WTC11 (cell line): ENCODE data around the gene KIF12. TPM values are rescaled to one million over a fixed set of nuclear protein-coding genes. Genes with fewer than 3 reads are reported as not detected.

Experiments used
- ATAC-seq: fragments of 200-7000 bp; cut with Tn5 transposase; 2 replicates; pipeline ENCODE4 v1.10.0; 2021; ENCODE audit warnings: mild to moderate bottlenecking, moderate library complexity
- CTCF ChIA-PET: fragments of 300-600 bp; sonication (Branson Sonifier 250); formaldehyde crosslinking; loops from one replicate; lab custom pipeline; 2021; ENCODE audit warnings: antibody characterized with exemption; lab: Charles Lee
- POLR2A ChIA-PET: fragments of 350-600 bp; sonication (Branson Sonifier 250); formaldehyde crosslinking; loops from one replicate; lab custom pipeline; 2021; ENCODE audit warnings: antibody characterized with exemption; lab: Charles Lee
- DNase-seq: peaks from one replicate; pipeline ENCODE4 v3.0.0; 2021; ENCODE audit warnings: low spot score
- H3K27ac Mint-ChIP-seq: 2 replicates; pipeline ENCODE4 v1.8.0; 2021; ENCODE audit warnings: mixed read lengths
- H3K27me3 Mint-ChIP-seq: 2 replicates; pipeline ENCODE4 v1.8.0; 2021; ENCODE audit warnings: low read depth, mild to moderate bottlenecking, moderate library complexity, mixed read lengths
- H3K36me3 Mint-ChIP-seq: 2 replicates; pipeline ENCODE4 v1.8.0; 2021; ENCODE audit warnings: mixed read lengths
- H3K4me1 Mint-ChIP-seq: 2 replicates; pipeline ENCODE4 v1.8.0; 2022; ENCODE audit warnings: mixed read lengths
- H3K4me3 Mint-ChIP-seq: 2 replicates; pipeline ENCODE4 v1.8.0; 2021; ENCODE audit warnings: mild to moderate bottlenecking, moderate library complexity, mixed read lengths
- H3K9me3 Mint-ChIP-seq: 2 replicates; pipeline ENCODE4 v1.8.0; 2021; ENCODE audit warnings: mixed read lengths
- ATF1 ChIP-seq: sonication (generic); formaldehyde crosslinking; IDR thresholded peaks from 2 replicates; pipeline ENCODE4 v1.8.1; 2023; ENCODE audit warnings: mild to moderate bottlenecking, moderate library complexity, missing genetic modification reagents
- CREB1 ChIP-seq: sonication (generic); formaldehyde crosslinking; IDR thresholded peaks from 2 replicates; pipeline ENCODE4 v1.8.0; 2023; ENCODE audit warnings: mild to moderate bottlenecking, missing genetic modification reagents
- ESRRA ChIP-seq: sonication (generic); formaldehyde crosslinking; IDR thresholded peaks from 2 replicates; pipeline ENCODE4 v1.8.1; 2022; ENCODE audit warnings: mild to moderate bottlenecking, missing genetic modification reagents, borderline replicate concordance
- FOXK1 ChIP-seq: sonication (generic); formaldehyde crosslinking; IDR thresholded peaks from 2 replicates; pipeline ENCODE4 v1.8.0; 2022; ENCODE audit warnings: mild to moderate bottlenecking, moderate library complexity, missing genetic modification reagents
- FOXP1 ChIP-seq: sonication (generic); formaldehyde crosslinking; IDR thresholded peaks from 2 replicates; pipeline ENCODE4 v1.8.0; 2022; ENCODE audit warnings: missing genetic modification reagents, mild to moderate bottlenecking, moderate library complexity, borderline replicate concordance
- GABPB1 ChIP-seq: sonication (generic); formaldehyde crosslinking; IDR thresholded peaks from 2 replicates; pipeline ENCODE4 v1.8.1; 2023; ENCODE audit warnings: mild to moderate bottlenecking, missing genetic modification reagents
- IRF2 ChIP-seq: sonication (generic); formaldehyde crosslinking; IDR thresholded peaks from 2 replicates; pipeline ENCODE4 v1.8.0; 2022; ENCODE audit warnings: low read depth, missing genetic modification reagents, borderline replicate concordance
- NFATC4 ChIP-seq: fragments of 250-450 bp; sonication (Bioruptor Pico); IDR thresholded peaks from 2 replicates; pipeline ENCODE4 v1.9.0; 2021; ENCODE audit warnings: mild to moderate bottlenecking
- ZNF423 ChIP-seq: fragments of 250-450 bp; sonication (Bioruptor Pico); IDR thresholded peaks from 2 replicates; pipeline ENCODE4 v2.1.2; 2022; ENCODE audit warnings: mild to moderate bottlenecking, moderate library complexity
- total RNA-seq: library from RNA; stranded (reverse); gene quantifications from 3 replicates; pipeline ENCODE4 v1.2.3, GENCODE V29; 2021
- TF ChIP-seq, protein P1 (sequence below): fragments of 250-450 bp; sonication (Bioruptor Pico); IDR thresholded peaks from 2 replicates; pipeline ENCODE4 v2.1.2; 2022; ENCODE audit warnings: mild to moderate bottlenecking, moderate library complexity
- TF ChIP-seq, protein P2 (sequence below): fragments of 250-450 bp; sonication (Bioruptor Pico); IDR thresholded peaks from 2 replicates; pipeline ENCODE4 v1.9.0; 2021; ENCODE audit warnings: moderate library complexity, mild to moderate bottlenecking, inconsistent platforms, borderline replicate concordance
- TF ChIP-seq, protein P3 (sequence below): sonication (generic); formaldehyde crosslinking; IDR thresholded peaks from 2 replicates; pipeline ENCODE4 v1.8.1; 2023; ENCODE audit warnings: mild to moderate bottlenecking, missing genetic modification reagents
- TF ChIP-seq, protein P4 (sequence below): sonication (generic); formaldehyde crosslinking; IDR thresholded peaks from 2 replicates; pipeline ENCODE4 v1.8.0; 2022; ENCODE audit warnings: missing genetic modification reagents
- TF ChIP-seq, protein P5 (sequence below): sonication (generic); formaldehyde crosslinking; IDR thresholded peaks from 2 replicates; pipeline ENCODE4 v1.8.1; 2022; ENCODE audit warnings: mild to moderate bottlenecking, missing genetic modification reagents, moderate library complexity, borderline replicate concordance
- TF ChIP-seq, protein P6 (sequence below): sonication (generic); formaldehyde crosslinking; IDR thresholded peaks from 2 replicates; pipeline ENCODE4 v1.8.1; 2023; ENCODE audit warnings: mild to moderate bottlenecking, missing genetic modification reagents, moderate library complexity
- TF ChIP-seq, protein P7 (sequence below): sonication (generic); formaldehyde crosslinking; IDR thresholded peaks from 2 replicates; pipeline ENCODE4 v1.8.0; 2022; ENCODE audit warnings: mild to moderate bottlenecking, missing genetic modification reagents
- TF ChIP-seq, protein P8 (sequence below): sonication (generic); formaldehyde crosslinking; IDR thresholded peaks from 2 replicates; pipeline ENCODE4 v1.8.0; 2023; ENCODE audit warnings: missing genetic modification reagents, mild to moderate bottlenecking, borderline replicate concordance

Gene KIF12
- total RNA-seq, 1 experiment from 2014 or later: 4.0 TPM

DNA sequence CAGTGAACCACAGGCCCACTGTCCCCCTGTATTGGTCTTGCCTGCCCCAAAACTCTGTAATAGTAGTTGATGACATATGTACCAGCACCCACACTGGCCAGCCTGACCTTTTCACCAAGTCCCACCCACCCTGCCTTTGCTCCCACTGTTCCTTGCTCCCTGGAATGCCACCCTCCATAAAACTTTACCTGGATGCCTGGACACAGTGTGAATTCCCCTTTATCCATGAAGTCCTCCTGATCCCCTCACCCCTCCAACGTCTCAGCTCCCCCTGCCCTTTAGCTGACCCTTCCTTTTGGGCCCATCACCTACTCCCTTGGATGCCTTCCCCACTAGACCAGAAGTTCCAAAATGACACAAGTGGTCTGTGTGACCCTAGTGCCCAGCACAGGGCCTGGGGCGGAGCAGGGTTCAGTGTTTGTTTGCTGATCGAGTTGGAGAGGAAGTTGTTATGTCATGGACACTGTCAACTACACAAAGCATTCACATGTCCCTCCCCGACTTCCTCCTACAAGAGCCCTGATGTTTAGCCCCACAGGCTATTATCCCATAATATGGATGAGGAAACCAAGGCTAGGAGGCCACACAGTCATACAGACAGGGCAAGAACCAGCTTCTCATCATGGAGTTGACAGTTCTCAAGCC, 37.1 kb downstream of the KIF12 start:
- no peak for TF ChIP-seq ZNF423 (CRISPR knock-in tag)
- TF ChIP-seq, protein P1, sequence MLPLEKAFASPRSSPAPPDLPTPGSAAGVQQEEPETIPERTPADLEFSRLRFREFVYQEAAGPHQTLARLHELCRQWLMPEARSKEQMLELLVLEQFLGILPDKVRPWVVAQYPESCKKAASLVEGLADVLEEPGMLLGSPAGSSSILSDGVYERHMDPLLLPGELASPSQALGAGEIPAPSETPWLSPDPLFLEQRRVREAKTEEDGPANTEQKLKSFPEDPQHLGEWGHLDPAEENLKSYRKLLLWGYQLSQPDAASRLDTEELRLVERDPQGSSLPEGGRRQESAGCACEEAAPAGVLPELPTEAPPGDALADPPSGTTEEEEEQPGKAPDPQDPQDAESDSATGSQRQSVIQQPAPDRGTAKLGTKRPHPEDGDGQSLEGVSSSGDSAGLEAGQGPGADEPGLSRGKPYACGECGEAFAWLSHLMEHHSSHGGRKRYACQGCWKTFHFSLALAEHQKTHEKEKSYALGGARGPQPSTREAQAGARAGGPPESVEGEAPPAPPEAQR (CRISPR knock-in tag): no peak
- TF ChIP-seq, protein P2, sequence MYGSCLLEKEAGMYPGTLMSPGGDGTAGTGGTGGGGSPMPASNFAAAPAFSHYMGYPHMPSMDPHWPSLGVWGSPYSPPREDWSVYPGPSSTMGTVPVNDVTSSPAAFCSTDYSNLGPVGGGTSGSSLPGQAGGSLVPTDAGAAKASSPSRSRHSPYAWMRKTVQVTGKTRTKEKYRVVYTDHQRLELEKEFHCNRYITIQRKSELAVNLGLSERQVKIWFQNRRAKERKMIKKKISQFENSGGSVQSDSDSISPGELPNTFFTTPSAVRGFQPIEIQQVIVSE (CRISPR knock-in tag): no peak
- TF ChIP-seq ATF1 (CRISPR knock-in tag): no peak
- TF ChIP-seq, protein P3, sequence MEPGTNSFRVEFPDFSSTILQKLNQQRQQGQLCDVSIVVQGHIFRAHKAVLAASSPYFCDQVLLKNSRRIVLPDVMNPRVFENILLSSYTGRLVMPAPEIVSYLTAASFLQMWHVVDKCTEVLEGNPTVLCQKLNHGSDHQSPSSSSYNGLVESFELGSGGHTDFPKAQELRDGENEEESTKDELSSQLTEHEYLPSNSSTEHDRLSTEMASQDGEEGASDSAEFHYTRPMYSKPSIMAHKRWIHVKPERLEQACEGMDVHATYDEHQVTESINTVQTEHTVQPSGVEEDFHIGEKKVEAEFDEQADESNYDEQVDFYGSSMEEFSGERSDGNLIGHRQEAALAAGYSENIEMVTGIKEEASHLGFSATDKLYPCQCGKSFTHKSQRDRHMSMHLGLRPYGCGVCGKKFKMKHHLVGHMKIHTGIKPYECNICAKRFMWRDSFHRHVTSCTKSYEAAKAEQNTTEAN (CRISPR knock-in tag): no peak
- TF ChIP-seq, protein P4, sequence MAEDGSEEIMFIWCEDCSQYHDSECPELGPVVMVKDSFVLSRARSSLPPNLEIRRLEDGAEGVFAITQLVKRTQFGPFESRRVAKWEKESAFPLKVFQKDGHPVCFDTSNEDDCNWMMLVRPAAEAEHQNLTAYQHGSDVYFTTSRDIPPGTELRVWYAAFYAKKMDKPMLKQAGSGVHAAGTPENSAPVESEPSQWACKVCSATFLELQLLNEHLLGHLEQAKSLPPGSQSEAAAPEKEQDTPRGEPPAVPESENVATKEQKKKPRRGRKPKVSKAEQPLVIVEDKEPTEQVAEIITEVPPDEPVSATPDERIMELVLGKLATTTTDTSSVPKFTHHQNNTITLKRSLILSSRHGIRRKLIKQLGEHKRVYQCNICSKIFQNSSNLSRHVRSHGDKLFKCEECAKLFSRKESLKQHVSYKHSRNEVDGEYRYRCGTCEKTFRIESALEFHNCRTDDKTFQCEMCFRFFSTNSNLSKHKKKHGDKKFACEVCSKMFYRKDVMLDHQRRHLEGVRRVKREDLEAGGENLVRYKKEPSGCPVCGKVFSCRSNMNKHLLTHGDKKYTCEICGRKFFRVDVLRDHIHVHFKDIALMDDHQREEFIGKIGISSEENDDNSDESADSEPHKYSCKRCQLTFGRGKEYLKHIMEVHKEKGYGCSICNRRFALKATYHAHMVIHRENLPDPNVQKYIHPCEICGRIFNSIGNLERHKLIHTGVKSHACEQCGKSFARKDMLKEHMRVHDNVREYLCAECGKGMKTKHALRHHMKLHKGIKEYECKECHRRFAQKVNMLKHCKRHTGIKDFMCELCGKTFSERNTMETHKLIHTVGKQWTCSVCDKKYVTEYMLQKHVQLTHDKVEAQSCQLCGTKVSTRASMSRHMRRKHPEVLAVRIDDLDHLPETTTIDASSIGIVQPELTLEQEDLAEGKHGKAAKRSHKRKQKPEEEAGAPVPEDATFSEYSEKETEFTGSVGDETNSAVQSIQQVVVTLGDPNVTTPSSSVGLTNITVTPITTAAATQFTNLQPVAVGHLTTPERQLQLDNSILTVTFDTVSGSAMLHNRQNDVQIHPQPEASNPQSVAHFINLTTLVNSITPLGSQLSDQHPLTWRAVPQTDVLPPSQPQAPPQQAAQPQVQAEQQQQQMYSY (CRISPR knock-in tag): no peak
- TF ChIP-seq, protein P5, sequence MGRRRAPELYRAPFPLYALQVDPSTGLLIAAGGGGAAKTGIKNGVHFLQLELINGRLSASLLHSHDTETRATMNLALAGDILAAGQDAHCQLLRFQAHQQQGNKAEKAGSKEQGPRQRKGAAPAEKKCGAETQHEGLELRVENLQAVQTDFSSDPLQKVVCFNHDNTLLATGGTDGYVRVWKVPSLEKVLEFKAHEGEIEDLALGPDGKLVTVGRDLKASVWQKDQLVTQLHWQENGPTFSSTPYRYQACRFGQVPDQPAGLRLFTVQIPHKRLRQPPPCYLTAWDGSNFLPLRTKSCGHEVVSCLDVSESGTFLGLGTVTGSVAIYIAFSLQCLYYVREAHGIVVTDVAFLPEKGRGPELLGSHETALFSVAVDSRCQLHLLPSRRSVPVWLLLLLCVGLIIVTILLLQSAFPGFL (CRISPR knock-in tag): no peak
- TF ChIP-seq CREB1 (CRISPR knock-in tag): no peak
- no peak for TF ChIP-seq FOXK1 (CRISPR knock-in tag)
- TF ChIP-seq NFATC4 (CRISPR knock-in tag): no peak
- no peak for TF ChIP-seq ESRRA
- TF ChIP-seq FOXP1 (CRISPR knock-in tag): no peak
- Mint-ChIP-seq H3K27ac (no peak overlapping the region), H3K4me3 (no peak overlapping the region), H3K4me1 (no peaks in the 10 kb centered on the region), H3K36me3 (no peaks in the 10 kb centered on the region), H3K27me3 (no peaks in the 10 kb centered on the region; the same call in 1 of the 2 replicates), H3K9me3 (no peaks in the 10 kb centered on the region)
- CTCF ChIA-PET: no interaction called here
- ATAC-seq: no peak
- POLR2A ChIA-PET: no interaction called here
- DNase-seq: no peak

DNA sequence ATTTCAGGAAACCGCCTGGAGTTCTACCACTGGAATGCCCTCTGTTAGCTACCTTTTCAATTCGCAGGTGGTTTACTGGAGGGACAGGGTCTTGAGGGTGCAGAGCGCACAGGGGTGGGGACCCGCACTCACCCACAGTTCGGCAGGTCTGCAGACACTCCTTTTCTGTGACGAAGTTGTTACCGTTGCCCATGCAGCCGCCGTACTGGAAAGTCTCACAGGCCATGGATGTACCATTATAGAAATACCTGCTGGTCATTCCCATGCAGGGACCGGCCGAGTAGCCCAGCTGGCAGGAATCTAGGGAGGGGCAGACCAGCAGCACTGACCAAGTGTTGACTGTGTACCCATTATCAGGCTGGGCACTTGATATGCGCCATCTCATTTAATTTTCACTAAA, 37.8 kb downstream of the KIF12 start:
- ATAC-seq (no peak), DNase-seq (no peak)
- Mint-ChIP-seq H3K4me1 (no peaks in the 10 kb centered on the region), H3K9me3 (no peaks in the 10 kb centered on the region), H3K4me3 (no peak overlapping the region), H3K27me3 (no peaks in the 10 kb centered on the region; the same call in 1 of the 2 replicates), H3K27ac (no peak overlapping the region), H3K36me3 (no peaks in the 10 kb centered on the region)
- ChIA-PET CTCF (no interaction called here), POLR2A (no interaction called here)
- TF ChIP-seq GABPB1 (CRISPR knock-in tag) (no peak), CREB1 (CRISPR knock-in tag) (no peak), IRF2 (no peak)
- TF ChIP-seq, protein P6, sequence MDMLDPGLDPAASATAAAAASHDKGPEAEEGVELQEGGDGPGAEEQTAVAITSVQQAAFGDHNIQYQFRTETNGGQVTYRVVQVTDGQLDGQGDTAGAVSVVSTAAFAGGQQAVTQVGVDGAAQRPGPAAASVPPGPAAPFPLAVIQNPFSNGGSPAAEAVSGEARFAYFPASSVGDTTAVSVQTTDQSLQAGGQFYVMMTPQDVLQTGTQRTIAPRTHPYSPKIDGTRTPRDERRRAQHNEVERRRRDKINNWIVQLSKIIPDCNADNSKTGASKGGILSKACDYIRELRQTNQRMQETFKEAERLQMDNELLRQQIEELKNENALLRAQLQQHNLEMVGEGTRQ (CRISPR knock-in tag): no peak
- TF ChIP-seq, protein P7, sequence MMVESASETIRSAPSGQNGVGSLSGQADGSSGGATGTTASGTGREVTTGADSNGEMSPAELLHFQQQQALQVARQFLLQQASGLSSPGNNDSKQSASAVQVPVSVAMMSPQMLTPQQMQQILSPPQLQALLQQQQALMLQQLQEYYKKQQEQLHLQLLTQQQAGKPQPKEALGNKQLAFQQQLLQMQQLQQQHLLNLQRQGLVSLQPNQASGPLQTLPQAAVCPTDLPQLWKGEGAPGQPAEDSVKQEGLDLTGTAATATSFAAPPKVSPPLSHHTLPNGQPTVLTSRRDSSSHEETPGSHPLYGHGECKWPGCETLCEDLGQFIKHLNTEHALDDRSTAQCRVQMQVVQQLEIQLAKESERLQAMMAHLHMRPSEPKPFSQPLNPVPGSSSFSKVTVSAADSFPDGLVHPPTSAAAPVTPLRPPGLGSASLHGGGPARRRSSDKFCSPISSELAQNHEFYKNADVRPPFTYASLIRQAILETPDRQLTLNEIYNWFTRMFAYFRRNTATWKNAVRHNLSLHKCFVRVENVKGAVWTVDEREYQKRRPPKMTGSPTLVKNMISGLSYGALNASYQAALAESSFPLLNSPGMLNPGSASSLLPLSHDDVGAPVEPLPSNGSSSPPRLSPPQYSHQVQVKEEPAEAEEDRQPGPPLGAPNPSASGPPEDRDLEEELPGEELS (CRISPR knock-in tag): no peak
- TF ChIP-seq, protein P8, sequence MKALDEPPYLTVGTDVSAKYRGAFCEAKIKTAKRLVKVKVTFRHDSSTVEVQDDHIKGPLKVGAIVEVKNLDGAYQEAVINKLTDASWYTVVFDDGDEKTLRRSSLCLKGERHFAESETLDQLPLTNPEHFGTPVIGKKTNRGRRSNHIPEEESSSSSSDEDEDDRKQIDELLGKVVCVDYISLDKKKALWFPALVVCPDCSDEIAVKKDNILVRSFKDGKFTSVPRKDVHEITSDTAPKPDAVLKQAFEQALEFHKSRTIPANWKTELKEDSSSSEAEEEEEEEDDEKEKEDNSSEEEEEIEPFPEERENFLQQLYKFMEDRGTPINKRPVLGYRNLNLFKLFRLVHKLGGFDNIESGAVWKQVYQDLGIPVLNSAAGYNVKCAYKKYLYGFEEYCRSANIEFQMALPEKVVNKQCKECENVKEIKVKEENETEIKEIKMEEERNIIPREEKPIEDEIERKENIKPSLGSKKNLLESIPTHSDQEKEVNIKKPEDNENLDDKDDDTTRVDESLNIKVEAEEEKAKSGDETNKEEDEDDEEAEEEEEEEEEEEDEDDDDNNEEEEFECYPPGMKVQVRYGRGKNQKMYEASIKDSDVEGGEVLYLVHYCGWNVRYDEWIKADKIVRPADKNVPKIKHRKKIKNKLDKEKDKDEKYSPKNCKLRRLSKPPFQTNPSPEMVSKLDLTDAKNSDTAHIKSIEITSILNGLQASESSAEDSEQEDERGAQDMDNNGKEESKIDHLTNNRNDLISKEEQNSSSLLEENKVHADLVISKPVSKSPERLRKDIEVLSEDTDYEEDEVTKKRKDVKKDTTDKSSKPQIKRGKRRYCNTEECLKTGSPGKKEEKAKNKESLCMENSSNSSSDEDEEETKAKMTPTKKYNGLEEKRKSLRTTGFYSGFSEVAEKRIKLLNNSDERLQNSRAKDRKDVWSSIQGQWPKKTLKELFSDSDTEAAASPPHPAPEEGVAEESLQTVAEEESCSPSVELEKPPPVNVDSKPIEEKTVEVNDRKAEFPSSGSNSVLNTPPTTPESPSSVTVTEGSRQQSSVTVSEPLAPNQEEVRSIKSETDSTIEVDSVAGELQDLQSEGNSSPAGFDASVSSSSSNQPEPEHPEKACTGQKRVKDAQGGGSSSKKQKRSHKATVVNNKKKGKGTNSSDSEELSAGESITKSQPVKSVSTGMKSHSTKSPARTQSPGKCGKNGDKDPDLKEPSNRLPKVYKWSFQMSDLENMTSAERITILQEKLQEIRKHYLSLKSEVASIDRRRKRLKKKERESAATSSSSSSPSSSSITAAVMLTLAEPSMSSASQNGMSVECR: no peak
